ENCODE results near the gene THSD4. TPM values are rescaled to one million over a fixed set of nuclear protein-coding genes. Genes with fewer than 3 reads are reported as not detected.

The THSD4 gene
- total RNA-seq, 1 experiment from 2014 or later, result 36.3 TPM

DNA sequence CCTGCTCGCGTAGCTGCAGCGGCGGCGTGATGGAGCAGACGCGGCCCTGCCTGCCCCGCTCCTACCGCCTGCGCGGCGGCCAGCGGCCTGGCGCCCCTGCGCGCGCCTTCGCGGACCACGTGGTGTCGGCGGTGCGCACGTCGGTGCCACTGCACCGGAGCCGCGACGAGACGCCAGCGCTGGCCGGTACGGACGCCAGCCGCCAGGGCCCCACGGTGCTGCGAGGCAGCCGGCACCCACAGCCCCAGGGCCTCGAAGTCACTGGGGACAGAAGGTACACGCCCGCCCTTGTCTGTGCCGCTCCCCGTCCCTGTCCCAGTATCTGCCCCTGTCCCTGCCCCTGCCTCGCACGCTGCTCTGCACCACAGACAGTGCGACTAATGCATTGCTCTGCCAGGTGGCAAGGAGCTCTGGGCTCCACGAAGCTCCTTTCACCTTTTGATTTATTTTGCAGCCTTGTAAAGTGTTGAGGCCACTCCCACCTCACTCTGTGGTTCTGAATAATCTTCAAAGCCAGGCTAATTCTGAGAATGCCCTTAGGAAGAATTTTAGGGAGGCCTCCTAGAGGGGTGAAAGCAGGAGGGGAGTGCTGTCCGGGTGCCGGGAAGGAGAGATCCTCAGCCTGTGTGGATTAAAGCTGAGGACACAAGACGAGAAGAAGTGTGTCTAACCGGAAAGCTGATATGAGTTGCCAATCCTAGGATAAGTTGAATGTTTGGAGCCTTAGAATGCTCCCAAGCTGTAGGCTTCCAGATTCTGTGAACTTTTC is 100.0 kb downstream of the THSD4 start:
- no peaks in the 10 kb centered on the region for H3K27me3 Mint-ChIP-seq (ENCODE audit: insufficient read depth, unreplicated experiment)
- POLR2A ChIA-PET, result interaction anchor here (0.7 to 1.1 kb wide), 2 partner anchors 8 to 16 kb away, joined by 3 read pairs; no protein-coding TSS in a partner anchor

DNA sequence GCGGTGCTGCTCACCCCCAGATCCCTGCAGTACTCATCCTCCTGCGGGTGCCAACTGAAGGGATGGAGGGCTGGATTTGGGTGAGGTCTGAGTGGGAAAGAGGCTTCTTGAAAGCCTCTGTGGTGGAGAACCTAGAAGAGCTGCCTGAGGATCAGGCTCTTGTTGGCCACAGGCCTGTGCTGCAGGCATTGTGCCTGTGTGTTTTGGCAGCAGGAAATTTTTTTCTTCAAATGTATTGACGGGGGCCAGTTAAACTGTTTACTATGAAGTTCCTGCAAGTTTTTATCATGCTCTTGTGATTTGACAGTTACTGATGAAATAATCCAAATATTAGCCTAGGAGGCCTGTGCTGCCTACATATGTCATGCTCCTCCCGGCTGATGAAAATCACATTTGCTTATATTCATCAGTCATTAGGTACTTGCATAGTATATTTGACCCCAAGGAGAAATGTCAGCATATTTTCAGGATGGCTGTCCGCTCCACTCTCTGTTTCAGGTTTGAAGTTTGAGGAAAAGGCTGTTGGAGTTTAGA is 103.1 kb downstream of the THSD4 start:
- BruUV-seq (replicated peaks), result no TSS peak
- peaks cover 8% of the 10 kb centered on the region for H3K4me1 Mint-ChIP-seq (ENCODE audit: insufficient read depth, unreplicated experiment)
- H3K27ac Mint-ChIP-seq (ENCODE audit: low read depth, unreplicated experiment), result no peak overlapping the region
- H3K27me3 Mint-ChIP-seq (ENCODE audit: insufficient read depth, unreplicated experiment), result no peaks in the 10 kb centered on the region
- intact Hi-C loops (cut with micrococcal nuclease), result no loop called here
- TF ChIP-seq, protein P1, sequence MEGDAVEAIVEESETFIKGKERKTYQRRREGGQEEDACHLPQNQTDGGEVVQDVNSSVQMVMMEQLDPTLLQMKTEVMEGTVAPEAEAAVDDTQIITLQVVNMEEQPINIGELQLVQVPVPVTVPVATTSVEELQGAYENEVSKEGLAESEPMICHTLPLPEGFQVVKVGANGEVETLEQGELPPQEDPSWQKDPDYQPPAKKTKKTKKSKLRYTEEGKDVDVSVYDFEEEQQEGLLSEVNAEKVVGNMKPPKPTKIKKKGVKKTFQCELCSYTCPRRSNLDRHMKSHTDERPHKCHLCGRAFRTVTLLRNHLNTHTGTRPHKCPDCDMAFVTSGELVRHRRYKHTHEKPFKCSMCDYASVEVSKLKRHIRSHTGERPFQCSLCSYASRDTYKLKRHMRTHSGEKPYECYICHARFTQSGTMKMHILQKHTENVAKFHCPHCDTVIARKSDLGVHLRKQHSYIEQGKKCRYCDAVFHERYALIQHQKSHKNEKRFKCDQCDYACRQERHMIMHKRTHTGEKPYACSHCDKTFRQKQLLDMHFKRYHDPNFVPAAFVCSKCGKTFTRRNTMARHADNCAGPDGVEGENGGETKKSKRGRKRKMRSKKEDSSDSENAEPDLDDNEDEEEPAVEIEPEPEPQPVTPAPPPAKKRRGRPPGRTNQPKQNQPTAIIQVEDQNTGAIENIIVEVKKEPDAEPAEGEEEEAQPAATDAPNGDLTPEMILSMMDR (IDR thresholded peaks at IDR 0.05; ENCODE audit: unreplicated experiment), result no peak
- no peak overlapping the region for H3K4me3 Mint-ChIP-seq (ENCODE audit: unreplicated experiment)
- H3K9me3 Mint-ChIP-seq (ENCODE audit: unreplicated experiment), result no peaks in the 10 kb centered on the region
- no peaks in the 10 kb centered on the region for H3K36me3 Mint-ChIP-seq (ENCODE audit: insufficient read depth, unreplicated experiment)
- DNase-seq (ENCODE audit: unreplicated experiment), result no peak
- ChIA-PET POLR2A (interaction anchor here (0.6 to 0.7 kb wide), 2 partner anchors 19 to 32 kb away, joined by 3 read pairs; no protein-coding TSS in a partner anchor), CTCF (interaction anchor here (0.6 kb wide), 1 partner anchor 343 kb away, joined by 4 read pairs; no protein-coding TSS in a partner anchor)

More for the DNA sequence above, 100.0 kb downstream of the THSD4 start:
- H3K4me1 Mint-ChIP-seq (ENCODE audit: insufficient read depth, unreplicated experiment), result peaks cover 8% of the 10 kb centered on the region
- intact Hi-C loops (cut with micrococcal nuclease), result no loop called here
- no TSS peak for BruUV-seq (replicated peaks)
- no peaks in the 10 kb centered on the region for H3K9me3 Mint-ChIP-seq (ENCODE audit: unreplicated experiment)
- H3K36me3 Mint-ChIP-seq (ENCODE audit: insufficient read depth, unreplicated experiment), result no peaks in the 10 kb centered on the region
- H3K27ac Mint-ChIP-seq (ENCODE audit: low read depth, unreplicated experiment), result no peak overlapping the region
- TF ChIP-seq, protein P1 (IDR thresholded peaks at IDR 0.05; ENCODE audit: unreplicated experiment), result no peak
- no peak for DNase-seq (ENCODE audit: unreplicated experiment)
- CTCF ChIA-PET, result interaction anchor here (1.0 kb wide), 1 partner anchor 9 kb away, joined by 3 read pairs; no protein-coding TSS in a partner anchor
- no peak overlapping the region for H3K4me3 Mint-ChIP-seq (ENCODE audit: unreplicated experiment)

DNA sequence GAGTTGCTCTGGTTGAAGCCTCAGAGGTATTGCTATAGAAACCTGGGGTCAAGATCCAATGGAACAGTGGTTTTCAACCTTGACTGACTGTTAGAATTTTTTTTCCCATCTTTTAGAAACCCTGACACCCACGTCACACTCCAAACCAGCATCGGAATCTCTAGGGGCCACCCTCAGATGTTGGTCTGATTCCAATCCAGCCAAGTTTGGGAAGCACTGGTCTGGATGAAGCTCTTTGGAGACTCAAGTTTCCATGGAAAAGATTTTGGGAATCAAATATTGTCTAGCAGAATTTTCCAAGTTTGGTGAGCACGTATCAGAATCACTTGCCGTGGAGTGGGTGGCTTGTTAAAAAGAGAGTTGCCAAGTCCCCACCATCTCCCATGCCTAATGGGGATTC is 103.8 kb downstream of the THSD4 start:
- Mint-ChIP-seq H3K36me3 (ENCODE audit: insufficient read depth, unreplicated experiment) (no peaks in the 10 kb centered on the region), H3K27me3 (ENCODE audit: insufficient read depth, unreplicated experiment) (no peaks in the 10 kb centered on the region), H3K4me1 (ENCODE audit: insufficient read depth, unreplicated experiment) (peaks cover 15% of the 10 kb centered on the region), H3K4me3 (ENCODE audit: unreplicated experiment) (no peak overlapping the region), H3K9me3 (ENCODE audit: unreplicated experiment) (no peaks in the 10 kb centered on the region), H3K27ac (ENCODE audit: low read depth, unreplicated experiment) (peak overlapping the region; percentile 82)
- DNase-seq (ENCODE audit: unreplicated experiment), result no peak
- intact Hi-C loops (cut with micrococcal nuclease), result no loop called here
- ChIA-PET CTCF (interaction anchor here (0.8 kb wide), 1 partner anchor 90 kb away, joined by 3 read pairs; no protein-coding TSS in a partner anchor), POLR2A (no interaction called here)
- BruUV-seq (replicated peaks), result no TSS peak
- TF ChIP-seq, protein P1 (IDR thresholded peaks at IDR 0.05; ENCODE audit: unreplicated experiment), result no peak

DNA sequence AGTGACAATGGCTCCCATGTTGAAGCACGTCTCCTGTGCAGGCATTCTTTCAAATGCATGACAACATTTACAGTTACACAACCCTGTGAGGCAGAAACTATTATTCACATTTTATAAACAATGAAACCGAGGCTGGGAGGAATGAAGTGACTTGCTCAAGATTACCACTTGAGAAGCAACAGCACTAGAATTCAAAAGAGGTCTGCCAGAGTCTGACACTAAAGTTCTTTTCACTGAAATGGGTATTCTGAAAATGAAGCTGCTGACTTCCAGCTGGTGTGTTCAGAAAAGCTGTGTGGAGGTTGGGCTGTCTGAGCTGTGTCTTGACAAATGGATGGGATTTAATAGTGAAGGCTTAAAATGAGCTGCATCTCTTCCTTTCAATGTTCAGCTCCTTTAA is 104.4 kb downstream of the THSD4 start:
- Mint-ChIP-seq H3K4me1 (ENCODE audit: insufficient read depth, unreplicated experiment) (peaks cover 15% of the 10 kb centered on the region), H3K36me3 (ENCODE audit: insufficient read depth, unreplicated experiment) (no peaks in the 10 kb centered on the region), H3K27ac (ENCODE audit: low read depth, unreplicated experiment) (peak overlapping the region; percentile 82), H3K4me3 (ENCODE audit: unreplicated experiment) (no peak overlapping the region), H3K27me3 (ENCODE audit: insufficient read depth, unreplicated experiment) (no peaks in the 10 kb centered on the region), H3K9me3 (ENCODE audit: unreplicated experiment) (no peaks in the 10 kb centered on the region)
- peak; percentile 73 for DNase-seq (ENCODE audit: unreplicated experiment)
- TF ChIP-seq, protein P1 (IDR thresholded peaks at IDR 0.05; ENCODE audit: unreplicated experiment), result no peak
- BruUV-seq (replicated peaks), result no TSS peak
- ChIA-PET POLR2A (interaction anchor here (0.6 to 0.7 kb wide), 2 partner anchors 13 to 810 kb away, joined by 3 read pairs; no protein-coding TSS in a partner anchor), CTCF (interaction anchor here (0.6 to 0.8 kb wide), 3 partner anchors 20 to 246 kb away, joined by 3 to 4 read pairs (median 3); no protein-coding TSS in a partner anchor)
- intact Hi-C loops (cut with micrococcal nuclease), result no loop called here

All from MCF 10A (cell line).